HepG2 (cell line): ENCODE measurements around the gene PPIP5K2. TPM values are rescaled to one million over a fixed set of nuclear protein-coding genes. Genes with fewer than 3 reads are reported as not detected.

Experiments
- ATAC-seq: fragments of 200-7000 bp; cut with Tn5 transposase; 3 replicates; pipeline ENCODE4 v1.9.1; 2020; ENCODE audit warnings: mild to moderate bottlenecking, moderate library complexity
- BruUV-seq: library from RNA; stranded (reverse); fragments of 400-500 nt; replicated peaks from 2 replicates; lab custom pipeline; 2021; lab: Mats Ljungman, UMichigan
- CTCF ChIA-PET: fragments of 300-600 bp; formaldehyde crosslinking; extraction: SDS; loops from one replicate; lab custom pipeline; 2021; ENCODE audit warnings: low total read pairs, inconsistent platforms, low intra/inter-chr PET ratio; lab: Yijun Ruan, JAX
- POLR2A ChIA-PET: fragments of 350-600 bp; sonication (Branson Sonifier 250); formaldehyde crosslinking; loops from one replicate; lab custom pipeline; 2020; ENCODE audit warnings: antibody characterized with exemption, inconsistent platforms; lab: Yijun Ruan, JAX
- DNase-seq: peaks from one replicate; pipeline ENCODE4 v3.0.0-alpha.2; 2015; ENCODE audit warnings: low spot score
- FAIRE-seq: peaks from 3 replicates; lab custom pipeline; 2011; peaks lifted over from hg19 to GRCh38; lab: Jason Lieb, UNC
- H2AFZ ChIP-seq: one replicate; pipeline ENCODE4 v1.6.1; 2011; ENCODE audit warnings: low read length, inconsistent platforms
- H3K27ac ChIP-seq: fragments of 300-600 bp; 3 replicates; pipeline ENCODE4 v1.8.0; 2011; ENCODE audit warnings: mixed run types, mild to moderate bottlenecking, mixed read lengths, low read length, inconsistent platforms; ENCODE audit not compliant: insufficient read depth; ENCODE audit errors: extremely low read length
- H3K27me3 ChIP-seq, 2 experiments: fragments of 200-600 bp in 1 of 2; 2 replicates in 1 of 2; 3 replicates in 1 of 2; pipeline versions ENCODE4 v1.6.0 to v1.8.0; 2011; ENCODE audit warnings: low read length in 2 of 2, mild to moderate bottlenecking in 2 of 2, moderate library complexity in 2 of 2, inconsistent platforms in 1 of 2; ENCODE audit not compliant: insufficient read depth in 2 of 2, control insufficient read depth in 1 of 2
- H3K36me3 ChIP-seq, 2 experiments: fragments of 200-600 bp in 1 of 2; replicated peaks in 1 of 2; 2 replicates in 1 of 2; 3 replicates in 1 of 2; pipeline versions ENCODE4 v1.5.1 to v1.8.0; 2011; ENCODE audit warnings: low read length in 2 of 2, inconsistent platforms in 1 of 2; ENCODE audit not compliant: insufficient read depth in 2 of 2, control insufficient read depth in 1 of 2
- H3K4me1 ChIP-seq: 2 replicates; pipeline ENCODE4 v1.5.1; 2012; ENCODE audit warnings: low read length, inconsistent platforms; ENCODE audit not compliant: insufficient read depth
- H3K4me2 ChIP-seq: 2 replicates; pipeline ENCODE4 v1.6.0; 2011; ENCODE audit warnings: low read depth, low read length, inconsistent platforms
- H3K4me3 ChIP-seq, 3 experiments: fragments of 200-600 bp in 1 of 3; sonication (generic), shearing (Covaris generic) in 1 of 3; replicated peaks in 1 of 3; 2 replicates each; pipeline ENCODE4 v1.5.1; 2011 to 2016; ENCODE audit warnings: low read length in 3 of 3, inconsistent platforms in 2 of 3, low read depth in 2 of 3, mild to moderate bottlenecking in 2 of 3, control low read depth in 1 of 3, mixed read lengths in 1 of 3; ENCODE audit not compliant: insufficient read depth in 1 of 3
- H3K79me2 ChIP-seq: one replicate; pipeline ENCODE4 v1.6.1; 2011; ENCODE audit warnings: low read length, inconsistent platforms; ENCODE audit not compliant: insufficient read depth
- H3K9ac ChIP-seq: 2 replicates; pipeline ENCODE4 v1.6.0; 2011; ENCODE audit warnings: mild to moderate bottlenecking, low read depth, low read length, inconsistent platforms; ENCODE audit not compliant: insufficient read depth
- H3K9me3 ChIP-seq: 2 replicates; pipeline ENCODE4 v1.5.1; 2012; ENCODE audit warnings: mild to moderate bottlenecking, low read length
- H4K20me1 ChIP-seq: 2 replicates; pipeline ENCODE4 v1.6.0; 2011; ENCODE audit warnings: inconsistent platforms, mild to moderate bottlenecking, low read length, moderate library complexity; ENCODE audit not compliant: insufficient read depth
- ARNTL ChIP-seq: sonication (generic); formaldehyde crosslinking; IDR thresholded peaks from 2 replicates; pipeline ENCODE4 v1.4.0; 2020; ENCODE audit warnings: mild to moderate bottlenecking, missing genetic modification reagents
- CC2D1A ChIP-seq: sonication (generic); formaldehyde crosslinking; IDR thresholded peaks from 2 replicates; pipeline ENCODE4 v1.8.1; 2023; ENCODE audit warnings: mild to moderate bottlenecking, missing genetic modification reagents
- EP300 ChIP-seq, 3 experiments: sonication (generic) in 1 of 3; formaldehyde crosslinking in 1 of 3; IDR thresholded peaks; 2 replicates each; pipeline versions ENCODE4 v1.5.1 to v1.6.1; 2011 to 2020; ENCODE audit warnings: low read depth in 2 of 3, low read length in 2 of 3, borderline replicate concordance in 1 of 3, improper control_type of control experiment in 1 of 3, mild to moderate bottlenecking in 1 of 3, missing genetic modification reagents in 1 of 3, moderate library complexity in 1 of 3
- EZH2 ChIP-seq: conservative IDR thresholded peaks from 2 replicates; pipeline ENCODE4 v1.6.1; 2012; ENCODE audit warnings: mild to moderate bottlenecking, low read depth, low read length, moderate library complexity
- NCOR1 ChIP-seq: fragments of 200-600 bp; sonication (generic); IDR thresholded peaks from 2 replicates; pipeline ENCODE4 v1.7.0; 2017; ENCODE audit warnings: antibody characterized with exemption, low read length, borderline replicate concordance
- PAWR ChIP-seq: sonication (generic); formaldehyde crosslinking; IDR thresholded peaks from 2 replicates; pipeline ENCODE4 v1.4.0; 2020; ENCODE audit warnings: missing genetic modification reagents, mild to moderate bottlenecking, borderline replicate concordance
- PAX8 ChIP-seq: sonication (generic); formaldehyde crosslinking; IDR thresholded peaks from 2 replicates; pipeline ENCODE4 v1.8.0; 2022; ENCODE audit warnings: mild to moderate bottlenecking, missing genetic modification reagents, borderline replicate concordance
- RORA ChIP-seq: sonication (generic); formaldehyde crosslinking; IDR thresholded peaks from 2 replicates; pipeline ENCODE4 v1.5.0; 2020; ENCODE audit warnings: mild to moderate bottlenecking, missing genetic modification reagents, moderate library complexity
- SPEN ChIP-seq: sonication (generic); formaldehyde crosslinking; IDR thresholded peaks from 2 replicates; pipeline ENCODE4 v1.5.1; 2020; ENCODE audit warnings: low read depth, mild to moderate bottlenecking, missing genetic modification reagents
- ZNF350 ChIP-seq: sonication (generic); formaldehyde crosslinking; IDR thresholded peaks from 2 replicates; pipeline ENCODE4 v1.4.0; 2020; ENCODE audit warnings: mild to moderate bottlenecking, low read depth, missing genetic modification reagents, borderline replicate concordance
- ZNF563 ChIP-seq: sonication (generic); formaldehyde crosslinking; IDR thresholded peaks from 2 replicates; pipeline ENCODE4 v1.8.0; 2022; ENCODE audit warnings: mild to moderate bottlenecking, moderate library complexity, missing genetic modification reagents
- ZNF569 ChIP-seq: sonication (generic); formaldehyde crosslinking; IDR thresholded peaks from 2 replicates; pipeline ENCODE4 v1.5.0; 2020; ENCODE audit warnings: mild to moderate bottlenecking, missing genetic modification reagents, moderate library complexity, borderline replicate concordance
- ZNF670 ChIP-seq: sonication (generic); formaldehyde crosslinking; IDR thresholded peaks from 2 replicates; pipeline ENCODE4 v1.8.0; 2022; ENCODE audit warnings: mild to moderate bottlenecking, missing genetic modification reagents, borderline replicate concordance
- ZNF816 ChIP-seq: sonication (generic); formaldehyde crosslinking; IDR thresholded peaks from 2 replicates; pipeline ENCODE4 v1.8.0; 2022; ENCODE audit warnings: missing genetic modification reagents, mild to moderate bottlenecking, borderline replicate concordance
- WGBS: methylation state at CpG from one replicate; pipeline ENCODE4 v1.1.6; 2017; ENCODE audit warnings: low lambda C conversion rate; 5-methylcytosine and 5-hydroxymethylcytosine counted together
- in situ Hi-C: cut with HindIII; loops from 2 replicates; pipeline ENCODE4 v1.10.0; 2017; ENCODE audit warnings: low pct_unique_long_range_greater_than_20kb; ENCODE audit not compliant: extremely low pct_ligation_motif_present
- intact Hi-C: fragments of 100-400 bp; cut with micrococcal nuclease; formaldehyde crosslinking; loops from one replicate; pipeline ENCODE4 v1.10.0; 2022; ENCODE audit not compliant: unreplicated experiment
- polyA plus RNA-seq, 8 experiments: library from polyadenylated mRNA; depleted of rRNA in 3 of 8; stranded (reverse) in 7 of 8; unstranded in 1 of 8; fragments of >200 nt; fragmentation: Illumina TruSeq in 4 of 8; extraction: Trizol in 4 of 8; gene quantifications; 2 replicates each; pipeline versions ENCODE4 v1.2.1 to v1.2.3, GENCODE V29; 2011 to 2016; ENCODE audit warnings: low read depth in 4 of 8, missing spikeins in 1 of 8, mixed read lengths in 1 of 8; ENCODE audit not compliant: insufficient read depth in 1 of 8
- total RNA-seq, 5 experiments: library from RNA; depleted of rRNA; stranded (reverse); fragments of >200 nt; fragmentation: Illumina TruSeq; extraction: Trizol; gene quantifications; 2 replicates each; pipeline ENCODE4 v1.2.3, GENCODE V29; 2016; ENCODE audit warnings: low read depth in 1 of 5
- TF ChIP-seq, protein P1 (sequence below): sonication (generic); formaldehyde crosslinking; IDR thresholded peaks from 2 replicates; pipeline ENCODE4 v1.8.0; 2022; ENCODE audit warnings: mild to moderate bottlenecking, missing genetic modification reagents, moderate library complexity
- TF ChIP-seq, protein P2 (sequence below): sonication (generic); formaldehyde crosslinking; IDR thresholded peaks from 2 replicates; pipeline ENCODE4 v1.4.0; 2020; ENCODE audit warnings: missing genetic modification reagents, mild to moderate bottlenecking, borderline replicate concordance

The PPIP5K2 gene
- total and polyA plus RNA-seq, 2 of the 13 experiments (the other 11 are each of a cell fraction or from before 2014, with no cell fraction given), result 19.7 to 45.6 TPM

DNA sequence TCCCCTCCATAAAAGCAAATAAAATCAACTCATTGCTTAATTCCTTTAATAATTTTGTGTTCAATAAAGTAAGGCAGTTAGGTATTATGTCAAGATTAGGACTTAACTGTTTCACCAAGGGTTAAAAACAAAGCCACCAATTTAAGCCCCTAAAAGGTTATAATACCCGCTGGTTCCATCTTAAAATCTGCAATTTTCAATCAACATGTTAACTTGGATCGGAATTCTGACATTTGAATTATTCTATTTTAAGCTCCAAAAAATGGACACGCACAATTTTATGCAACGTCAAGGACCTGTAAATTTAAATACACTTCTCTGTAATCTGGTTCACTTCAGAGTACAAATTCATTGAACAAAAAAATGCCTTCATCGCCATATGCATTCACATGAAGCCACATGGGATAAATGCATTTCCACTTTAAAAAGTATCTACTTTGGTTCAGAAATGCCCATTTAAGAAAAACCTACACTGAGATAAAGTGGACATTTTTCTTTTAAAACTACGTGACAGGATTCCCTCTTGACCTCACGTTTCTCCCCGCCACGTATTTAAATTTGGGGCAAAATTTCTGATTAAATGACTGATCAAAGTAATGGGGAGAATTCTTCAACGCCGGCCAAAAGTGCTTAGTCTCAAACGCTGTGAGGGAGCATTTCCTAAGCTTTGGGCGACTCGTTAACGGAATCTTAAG lies 884 bp upstream of the PPIP5K2 start (continued):
- peak; percentile 6; the same call in 1 of the 2 replicates for TF ChIP-seq NCOR1
- TF ChIP-seq RORA (CRISPR knock-in tag), result no peak
- no peak for TF ChIP-seq EP300 (IDR thresholded peaks at IDR 0.05; ENCODE audit: low read depth in 2 of 2, low read length in 2 of 2)
- 0 out of 2 replicates have a peak, but pooled peaks have one; percentile 7 for TF ChIP-seq EP300 (CRISPR knock-in tag; IDR thresholded peaks at IDR 0.05; ENCODE audit: borderline replicate concordance)
- 0 out of 2 replicates have a peak, but pooled peaks have one; percentile 66 for TF ChIP-seq ZNF816
- TF ChIP-seq, all 625 proteins: peak for 15

DNA sequence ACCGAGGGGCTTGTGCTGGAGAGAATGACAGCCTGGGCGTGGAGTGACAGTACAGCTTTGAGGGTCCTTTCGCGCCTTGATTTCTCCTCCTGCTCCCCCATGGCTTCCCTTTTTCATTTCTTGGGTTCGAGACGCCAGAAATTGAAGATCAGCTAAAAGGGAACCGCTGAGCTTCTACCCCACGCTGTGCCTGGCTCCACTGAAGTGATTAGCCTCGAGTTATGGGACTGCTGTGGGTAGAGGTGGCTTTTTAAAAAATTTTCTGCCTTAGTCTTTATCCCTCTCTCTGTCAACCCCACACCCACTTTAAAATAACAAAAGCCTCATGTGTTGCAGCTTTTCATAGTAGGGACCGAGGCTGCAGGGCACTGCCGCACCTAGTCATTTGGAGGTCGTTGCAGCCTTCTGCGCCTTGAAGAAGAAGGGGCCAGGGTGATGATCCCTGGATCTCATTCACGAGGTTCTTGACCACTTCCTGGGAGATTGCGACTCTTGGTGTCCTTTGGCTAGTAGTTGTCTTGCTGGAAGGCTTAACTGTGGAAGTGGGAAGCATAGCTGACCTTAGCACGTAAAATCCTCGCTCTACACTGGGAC lies 603 bp downstream of the PPIP5K2 start:
- TSS peak; percentile 68 for BruUV-seq
- peak overlapping the region; percentile 91 to 97 (median 94) for H3K4me3 ChIP-seq
- H3K9ac ChIP-seq, result peak overlapping the region; percentile 90
- H3K27ac ChIP-seq, result peak overlapping the region; percentile 98
- peaks cover 64% of the 10 kb centered on the region for H3K79me2 ChIP-seq
- peak overlapping the region; percentile 81 for H2AFZ ChIP-seq
- H3K4me2 ChIP-seq, result peak overlapping the region; percentile 89
- H4K20me1 ChIP-seq, result no peaks in the 10 kb centered on the region
- no peaks in the 10 kb centered on the region; a peak in 1 of 5 replicates for H3K27me3 ChIP-seq
- intact Hi-C loops (loop anchor here (1.0 kb wide), 1 partner anchor 19 kb away; no protein-coding TSS in a partner anchor), in situ Hi-C loops (no loop called here)
- ChIA-PET POLR2A (interaction anchor here (1.2 to 1.4 kb wide), 5 partner anchors 11 to 439 kb away, joined by 3 to 15 read pairs (median 5); partner anchors contain the start of gene PAM), CTCF (no interaction called here)
- H3K9me3 ChIP-seq, result no peaks in the 10 kb centered on the region
- FAIRE-seq, result no peak
- ATAC-seq, result peak; percentile 19
- peak; percentile 1 for DNase-seq
- peaks cover 33% of the 10 kb centered on the region for H3K4me1 ChIP-seq
- no peaks in the 10 kb centered on the region for H3K36me3 ChIP-seq
- 1% methylated on average over 13 of the region's 17 CpGs for WGBS
- TF ChIP-seq CC2D1A (CRISPR knock-in tag), result no peak
- peak; percentile 39; the same call in 1 of the 2 replicates for TF ChIP-seq PAX8 (CRISPR knock-in tag)
- 0 out of 2 replicates have a peak, but pooled peaks have one; percentile 9 for TF ChIP-seq ZNF563 (CRISPR knock-in tag)
- TF ChIP-seq, protein P1, sequence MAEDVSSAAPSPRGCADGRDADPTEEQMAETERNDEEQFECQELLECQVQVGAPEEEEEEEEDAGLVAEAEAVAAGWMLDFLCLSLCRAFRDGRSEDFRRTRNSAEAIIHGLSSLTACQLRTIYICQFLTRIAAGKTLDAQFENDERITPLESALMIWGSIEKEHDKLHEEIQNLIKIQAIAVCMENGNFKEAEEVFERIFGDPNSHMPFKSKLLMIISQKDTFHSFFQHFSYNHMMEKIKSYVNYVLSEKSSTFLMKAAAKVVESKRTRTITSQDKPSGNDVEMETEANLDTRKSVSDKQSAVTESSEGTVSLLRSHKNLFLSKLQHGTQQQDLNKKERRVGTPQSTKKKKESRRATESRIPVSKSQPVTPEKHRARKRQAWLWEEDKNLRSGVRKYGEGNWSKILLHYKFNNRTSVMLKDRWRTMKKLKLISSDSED (CRISPR knock-in tag), result no peak
- no peak for TF ChIP-seq ZNF670
- no peak for TF ChIP-seq SPEN (CRISPR knock-in tag)
- TF ChIP-seq ZNF350, result no peak
- TF ChIP-seq, protein P2, sequence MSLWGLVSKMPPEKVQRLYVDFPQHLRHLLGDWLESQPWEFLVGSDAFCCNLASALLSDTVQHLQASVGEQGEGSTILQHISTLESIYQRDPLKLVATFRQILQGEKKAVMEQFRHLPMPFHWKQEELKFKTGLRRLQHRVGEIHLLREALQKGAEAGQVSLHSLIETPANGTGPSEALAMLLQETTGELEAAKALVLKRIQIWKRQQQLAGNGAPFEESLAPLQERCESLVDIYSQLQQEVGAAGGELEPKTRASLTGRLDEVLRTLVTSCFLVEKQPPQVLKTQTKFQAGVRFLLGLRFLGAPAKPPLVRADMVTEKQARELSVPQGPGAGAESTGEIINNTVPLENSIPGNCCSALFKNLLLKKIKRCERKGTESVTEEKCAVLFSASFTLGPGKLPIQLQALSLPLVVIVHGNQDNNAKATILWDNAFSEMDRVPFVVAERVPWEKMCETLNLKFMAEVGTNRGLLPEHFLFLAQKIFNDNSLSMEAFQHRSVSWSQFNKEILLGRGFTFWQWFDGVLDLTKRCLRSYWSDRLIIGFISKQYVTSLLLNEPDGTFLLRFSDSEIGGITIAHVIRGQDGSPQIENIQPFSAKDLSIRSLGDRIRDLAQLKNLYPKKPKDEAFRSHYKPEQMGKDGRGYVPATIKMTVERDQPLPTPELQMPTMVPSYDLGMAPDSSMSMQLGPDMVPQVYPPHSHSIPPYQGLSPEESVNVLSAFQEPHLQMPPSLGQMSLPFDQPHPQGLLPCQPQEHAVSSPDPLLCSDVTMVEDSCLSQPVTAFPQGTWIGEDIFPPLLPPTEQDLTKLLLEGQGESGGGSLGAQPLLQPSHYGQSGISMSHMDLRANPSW (CRISPR knock-in tag), result 0 out of 2 replicates have a peak, but pooled peaks have one; percentile 19
- TF ChIP-seq ARNTL (CRISPR knock-in tag), result no peak
- 0 out of 2 replicates have a peak, but pooled peaks have one; percentile 82 for TF ChIP-seq PAWR (CRISPR knock-in tag)
- no peak for TF ChIP-seq EZH2
- no peak for TF ChIP-seq ZNF569 (CRISPR knock-in tag)
